K562 (cell line): ENCODE data around the gene SND1.

Experiments
- BHLHE40 ChIP-seq: IDR thresholded peaks from 2 replicates; pipeline ENCODE4 v1.6.1; 2011; ENCODE audit warnings: low read length, improper control_type of control experiment
- CHD2 ChIP-seq: IDR thresholded peaks from 2 replicates; pipeline ENCODE4 v1.6.1; 2011; ENCODE audit warnings: low read depth, low read length
- CTCF ChIP-seq, 3 experiments: IDR thresholded peaks in 2 of 3; conservative IDR thresholded peaks in 1 of 3; 2 replicates each; pipeline ENCODE4 v1.5.1; 2011 to 2012; ENCODE audit warnings: low read length in 3 of 3, mild to moderate bottlenecking in 3 of 3, control low read depth in 2 of 3, improper control_type of control experiment in 1 of 3, inconsistent platforms in 1 of 3, low read depth in 1 of 3, mixed read lengths in 1 of 3, moderate library complexity in 1 of 3; ENCODE audit not compliant: insufficient read depth in 2 of 3
- POLR2A ChIP-seq: fragments of 450-650 bp; conservative IDR thresholded peaks from 2 replicates; pipeline ENCODE4 v1.6.1; 2016
- PTRF ChIP-seq: fragments of 450-650 bp; IDR thresholded peaks from 2 replicates; pipeline ENCODE4 v1.6.1; 2016; ENCODE audit warnings: mild to moderate bottlenecking, missing genetic modification characterization, missing compliant biosample characterization
- ZFPM2 ChIP-seq: fragments of 250-450 bp; sonication (Bioruptor Pico); IDR thresholded peaks from 2 replicates; pipeline ENCODE4 v1.5.1; 2022; ENCODE audit warnings: mild to moderate bottlenecking
- ZSCAN32 ChIP-seq: fragments of 450-650 bp; formaldehyde crosslinking; IDR thresholded peaks from 2 replicates; pipeline ENCODE4 v1.4.0; 2020; ENCODE audit warnings: mild to moderate bottlenecking, moderate library complexity

DNA sequence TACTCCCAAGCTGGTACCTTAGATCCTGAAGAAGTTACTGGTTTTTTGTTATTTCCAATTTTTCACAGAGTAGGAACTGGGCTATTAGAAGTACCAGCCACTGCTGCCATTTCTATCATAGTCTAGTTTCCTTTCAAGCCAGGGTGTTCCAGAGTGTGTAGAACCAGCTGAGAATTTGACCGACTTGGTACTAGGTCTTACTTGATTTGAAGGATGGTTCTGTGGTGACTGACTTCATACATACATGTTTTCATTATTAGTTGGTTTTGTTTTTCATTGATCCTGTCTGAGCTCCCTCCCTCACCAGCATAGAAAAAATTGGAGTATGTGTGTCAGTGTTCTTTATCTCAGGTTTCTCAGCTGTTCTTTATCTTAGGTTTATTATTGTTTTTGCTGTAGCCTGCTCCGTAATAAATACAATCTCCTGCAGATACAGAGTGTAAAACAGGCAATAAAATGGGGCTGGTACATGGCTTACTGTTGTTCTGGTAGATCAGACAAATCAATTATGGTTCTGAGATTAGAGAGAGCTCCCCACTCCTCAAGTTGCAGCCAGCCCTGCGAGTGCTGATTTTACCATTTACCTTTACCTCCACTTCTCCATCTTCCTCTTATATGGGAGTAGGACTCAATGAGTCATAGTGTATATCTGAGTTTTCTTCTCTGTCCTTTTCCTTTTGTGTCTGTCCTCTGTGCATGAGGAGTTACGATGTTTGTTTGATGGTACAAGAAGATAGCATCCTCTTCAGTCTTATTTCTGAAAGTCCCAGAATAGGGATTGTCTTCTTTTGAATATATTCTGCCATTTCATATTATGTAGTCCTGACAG, 256.6 kb downstream of the SND1 start:
- TF ChIP-seq ZFPM2 (CRISPR knock-in tag): no peak
- no peak for TF ChIP-seq POLR2A
- TF ChIP-seq ZSCAN32 (CRISPR knock-in tag): no peak
- no peak for TF ChIP-seq CHD2
- no peak for TF ChIP-seq CTCF (IDR thresholded peaks at IDR 0.05 in 2 of 3, conservative IDR thresholded peaks at IDR 0.05 in 1 of 3; ENCODE audit: insufficient read depth in 2 of 3, low read depth in 1 of 3, low read length in 3 of 3)
- no peak for TF ChIP-seq BHLHE40
- no peak for TF ChIP-seq PTRF (tag)
